ENCODE data around the gene GLT1D1. TPM values are rescaled to one million over a fixed set of nuclear protein-coding genes. Genes with fewer than 3 reads are reported as not detected.
"Not testable (repeated sequence)": the region's sequence is repeated elsewhere in the genome, so short reads cannot be mapped to it uniquely, and the experiment has no call there.

The GLT1D1 gene
- total RNA-seq, 1 donor from 2014 or later = 3.2 TPM

DNA sequence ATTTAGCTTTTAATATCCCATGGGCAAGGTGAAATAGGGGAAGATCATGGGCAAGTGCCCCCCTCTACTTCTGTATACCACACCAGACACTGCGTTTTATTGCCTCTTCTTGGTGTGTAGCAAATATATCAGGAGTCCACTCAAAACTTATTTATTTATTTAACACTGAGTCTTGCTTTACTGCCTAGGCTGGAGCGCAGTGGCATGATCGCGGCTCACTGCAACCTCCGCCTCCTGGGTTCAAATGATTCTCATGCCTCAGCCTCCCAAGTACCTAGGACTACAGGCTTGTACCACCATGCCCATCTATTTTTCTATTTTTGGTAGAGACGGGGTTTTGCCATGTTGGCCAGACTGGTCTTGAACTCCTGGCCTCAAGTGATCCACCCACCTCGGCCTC lies 1.8 kb upstream of the GLT1D1 start:
- H3K4me3 Mint-ChIP-seq (ENCODE audit: low read depth); H3K9me3 Mint-ChIP-seq; H3K27ac Mint-ChIP-seq; H3K4me1 Mint-ChIP-seq (ENCODE audit: low read depth); intact Hi-C loops (cut with micrococcal nuclease); DNase-seq (ENCODE audit: low spot score); H3K36me3 Mint-ChIP-seq (ENCODE audit: low read depth): not testable (repeated sequence)
- peaks cover 33% of the 10 kb centered on the region for H3K27me3 Mint-ChIP-seq (ENCODE audit: low read depth)

DNA sequence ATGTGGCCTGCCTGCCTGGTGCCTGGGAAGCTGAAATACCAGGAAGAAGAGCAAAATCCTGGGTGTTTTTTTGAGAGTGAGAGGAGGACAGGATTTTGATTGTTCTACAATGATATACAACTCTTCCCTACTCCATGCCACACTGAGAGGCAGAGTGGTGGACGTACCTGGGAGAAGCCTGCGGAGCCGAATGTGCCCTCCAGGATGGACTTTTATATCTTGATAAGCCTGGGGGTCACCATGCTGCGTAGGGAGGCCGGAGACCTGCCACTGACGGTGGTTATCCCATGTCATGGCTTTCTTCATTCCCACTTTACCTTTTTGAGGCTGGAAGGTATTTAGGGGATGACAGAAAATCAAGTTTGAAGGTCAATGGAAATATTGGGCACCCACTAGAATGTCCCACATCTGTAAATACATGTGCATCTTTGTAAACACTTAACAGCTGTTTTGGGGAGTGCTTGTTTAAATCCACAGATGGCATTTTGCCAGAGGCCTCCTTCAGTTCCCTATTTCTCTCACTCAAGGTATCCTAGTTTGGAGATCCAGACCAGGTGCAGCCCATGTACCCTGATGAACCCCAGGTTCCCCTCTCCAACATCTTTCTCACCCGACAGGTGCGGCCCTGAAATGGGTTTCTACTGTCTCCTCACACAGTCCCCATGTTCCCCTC lies 1.1 kb upstream of the GLT1D1 start:
- Mint-ChIP-seq H3K9me3 (no peaks in the 10 kb centered on the region), H3K4me3 (ENCODE audit: low read depth) (no peak overlapping the region), H3K4me1 (ENCODE audit: low read depth) (no peaks in the 10 kb centered on the region), H3K27ac (no peak overlapping the region), H3K36me3 (ENCODE audit: low read depth) (no peaks in the 10 kb centered on the region), H3K27me3 (ENCODE audit: low read depth) (peaks cover 35% of the 10 kb centered on the region)
- no peak for DNase-seq (ENCODE audit: low spot score)
- intact Hi-C loops (cut with micrococcal nuclease) = no loop called here

DNA sequence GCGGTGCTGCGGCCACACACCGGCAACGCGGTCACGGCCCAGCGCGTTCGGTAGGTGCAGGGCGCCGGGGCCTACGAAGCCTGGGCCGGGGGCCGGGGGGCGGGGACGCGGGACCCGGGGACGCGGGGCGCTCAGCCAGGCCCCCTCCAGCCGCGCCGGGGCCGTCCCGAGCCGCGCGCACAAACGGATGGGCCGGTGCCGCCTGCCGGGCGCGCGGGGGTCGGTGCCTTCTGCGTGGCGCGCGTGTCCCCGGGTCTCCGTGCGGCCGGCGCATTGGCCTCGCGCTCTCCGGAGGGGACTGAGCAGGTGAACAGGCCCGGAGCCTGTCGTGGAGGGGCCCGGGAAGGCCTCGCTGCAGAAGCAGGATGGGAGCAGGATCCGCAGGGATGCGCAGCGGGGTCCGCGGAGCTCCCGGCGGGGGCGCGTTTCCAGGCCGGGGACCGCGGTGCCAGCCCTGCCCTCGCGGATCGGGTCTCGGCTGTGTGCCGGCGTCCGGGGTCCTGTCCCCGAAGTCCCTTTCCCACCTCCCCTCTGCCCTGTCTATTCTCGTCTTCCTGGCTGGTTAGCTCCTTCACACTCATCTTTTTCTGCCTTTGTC lies 421 bp downstream of the GLT1D1 start:
- intact Hi-C loops (cut with micrococcal nuclease) = no loop called here
- peak overlapping the region; percentile 65 for H3K4me3 Mint-ChIP-seq (ENCODE audit: low read depth)
- DNase-seq (ENCODE audit: low spot score) = no peak
- H3K9me3 Mint-ChIP-seq = no peaks in the 10 kb centered on the region
- no peaks in the 10 kb centered on the region for H3K4me1 Mint-ChIP-seq (ENCODE audit: low read depth)
- H3K27ac Mint-ChIP-seq = no peak overlapping the region
- peaks cover 40% of the 10 kb centered on the region for H3K27me3 Mint-ChIP-seq (ENCODE audit: low read depth)
- H3K36me3 Mint-ChIP-seq (ENCODE audit: low read depth) = peaks cover 3% of the 10 kb centered on the region

DNA sequence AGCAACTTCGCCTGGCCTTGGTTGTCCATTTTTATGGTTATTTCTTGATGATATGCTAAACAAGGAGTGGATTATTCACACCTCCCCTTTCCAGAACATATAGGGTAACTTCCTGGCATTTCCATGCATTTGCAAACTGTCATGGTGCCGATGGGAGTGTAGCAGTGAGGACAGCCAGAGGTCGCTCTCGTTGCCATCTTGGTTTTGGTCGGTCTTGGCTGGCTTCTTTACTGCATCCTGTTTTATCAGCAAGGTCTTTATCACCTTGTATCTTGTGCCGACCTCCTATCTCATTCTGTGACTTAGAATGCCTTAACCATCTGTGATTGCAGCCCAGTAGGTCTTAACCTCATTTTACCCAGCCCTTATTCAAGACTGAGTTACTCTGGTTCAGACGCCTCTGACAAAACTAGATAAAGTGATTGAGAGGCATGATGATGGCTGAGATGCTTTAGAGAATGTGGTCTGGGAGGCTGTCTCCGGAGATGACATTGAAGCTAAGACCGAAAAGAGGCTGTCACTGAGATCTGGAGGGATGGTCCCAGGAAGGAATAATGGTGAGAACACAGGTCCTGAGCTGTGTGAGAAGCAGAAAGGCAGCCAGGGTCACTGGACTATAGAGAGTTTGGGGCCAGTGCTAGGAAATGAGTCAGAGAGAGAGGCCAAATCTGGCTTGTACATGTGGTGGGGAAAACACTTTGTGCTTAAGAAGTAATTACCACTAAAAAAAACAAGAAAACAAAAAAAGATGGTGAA lies 2.9 kb downstream of the GLT1D1 start:
- intact Hi-C loops (cut with micrococcal nuclease) = no loop called here
- DNase-seq (ENCODE audit: low spot score) = no peak
- no peak overlapping the region for H3K27ac Mint-ChIP-seq
- peaks cover 3% of the 10 kb centered on the region for H3K36me3 Mint-ChIP-seq (ENCODE audit: low read depth)
- H3K27me3 Mint-ChIP-seq (ENCODE audit: low read depth) = peaks cover 31% of the 10 kb centered on the region
- no peaks in the 10 kb centered on the region for H3K4me1 Mint-ChIP-seq (ENCODE audit: low read depth)
- H3K9me3 Mint-ChIP-seq = no peaks in the 10 kb centered on the region
- H3K4me3 Mint-ChIP-seq (ENCODE audit: low read depth) = no peak overlapping the region

DNA sequence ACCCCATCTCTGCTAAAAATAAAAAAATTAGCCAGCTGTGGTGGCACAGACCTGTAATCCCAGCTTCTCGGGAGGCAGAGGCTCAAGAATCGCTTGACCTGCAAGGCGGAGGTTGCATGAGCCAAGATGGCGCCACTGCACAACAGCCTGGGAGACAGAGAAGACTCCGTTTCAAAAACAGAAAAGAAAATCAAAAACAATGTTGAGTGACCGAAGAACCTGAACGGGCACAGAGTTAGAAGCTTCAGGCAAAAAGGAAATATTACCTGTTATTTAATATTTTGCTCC lies 3.5 kb downstream of the GLT1D1 start:
- Mint-ChIP-seq H3K4me3 (ENCODE audit: low read depth) (no peak overlapping the region), H3K36me3 (ENCODE audit: low read depth) (peaks cover 3% of the 10 kb centered on the region), H3K9me3 (no peaks in the 10 kb centered on the region), H3K4me1 (ENCODE audit: low read depth) (peaks cover 3% of the 10 kb centered on the region), H3K27ac (no peak overlapping the region), H3K27me3 (ENCODE audit: low read depth) (peaks cover 30% of the 10 kb centered on the region)
- intact Hi-C loops (cut with micrococcal nuclease) = no loop called here
- no peak for DNase-seq (ENCODE audit: low spot score)

DNA sequence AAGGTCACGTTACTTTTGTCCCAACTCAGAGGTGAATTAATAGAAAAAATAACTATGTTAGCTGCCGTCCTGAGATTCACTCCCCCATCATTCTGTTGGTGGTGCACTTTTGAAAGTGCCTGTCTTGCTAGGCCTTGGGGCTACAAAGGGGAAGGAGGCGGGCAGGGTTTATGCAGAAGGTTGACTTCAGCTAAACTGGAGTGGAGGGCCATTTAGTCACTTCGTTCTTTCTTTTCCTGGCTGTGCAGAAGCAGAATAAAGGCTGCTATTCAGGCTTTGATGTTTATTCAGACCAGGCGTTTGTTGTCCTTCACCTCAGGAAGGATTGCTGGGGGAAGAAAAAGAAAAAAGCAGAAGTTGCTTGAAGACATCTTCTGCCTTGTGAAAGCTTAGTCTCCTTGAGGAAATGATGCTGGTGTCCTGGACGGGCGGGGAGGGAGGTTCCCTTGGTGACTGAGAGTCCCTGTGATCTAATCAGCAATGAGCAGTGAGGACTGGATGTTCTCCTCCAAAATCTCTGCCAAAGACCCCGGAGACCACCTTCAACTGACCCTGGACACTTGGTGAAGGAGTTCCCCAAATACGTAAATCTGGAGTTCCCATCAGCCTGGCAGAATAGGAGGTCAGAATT lies 4.0 kb downstream of the GLT1D1 start:
- peaks cover 3% of the 10 kb centered on the region for H3K36me3 Mint-ChIP-seq (ENCODE audit: low read depth)
- H3K9me3 Mint-ChIP-seq = no peaks in the 10 kb centered on the region
- no peak overlapping the region for H3K27ac Mint-ChIP-seq
- no peak overlapping the region for H3K4me3 Mint-ChIP-seq (ENCODE audit: low read depth)
- H3K4me1 Mint-ChIP-seq (ENCODE audit: low read depth) = peaks cover 3% of the 10 kb centered on the region
- intact Hi-C loops (cut with micrococcal nuclease) = no loop called here
- DNase-seq (ENCODE audit: low spot score) = no peak
- H3K27me3 Mint-ChIP-seq (ENCODE audit: low read depth) = peaks cover 26% of the 10 kb centered on the region

DNA sequence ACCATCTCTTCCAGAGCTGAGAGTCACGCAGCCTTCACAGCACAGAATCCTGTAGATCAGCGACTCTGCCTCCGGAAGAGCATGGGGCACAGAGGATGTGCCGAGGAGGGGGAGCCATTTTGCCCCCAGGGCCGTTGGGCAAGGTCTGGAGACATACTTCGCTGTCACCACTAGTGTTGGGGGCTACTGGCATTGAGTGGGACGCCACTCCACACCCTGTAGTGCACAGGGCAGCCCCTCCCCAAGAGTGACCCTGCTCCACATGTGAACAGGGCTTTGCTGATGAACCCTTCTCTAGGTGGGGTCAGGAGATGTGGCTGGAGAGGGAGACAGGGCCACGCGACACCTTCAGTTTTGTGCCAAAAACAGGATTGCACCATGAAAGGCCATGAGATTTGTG lies 6.0 kb downstream of the GLT1D1 start:
- Mint-ChIP-seq H3K4me3 (ENCODE audit: low read depth) (no peak overlapping the region), H3K36me3 (ENCODE audit: low read depth) (peaks cover 3% of the 10 kb centered on the region), H3K4me1 (ENCODE audit: low read depth) (peaks cover 4% of the 10 kb centered on the region), H3K27me3 (ENCODE audit: low read depth) (peaks cover 19% of the 10 kb centered on the region), H3K27ac (no peak overlapping the region), H3K9me3 (no peaks in the 10 kb centered on the region)
- DNase-seq (ENCODE audit: low spot score) = no peak
- intact Hi-C loops (cut with micrococcal nuclease) = no loop called here

DNA sequence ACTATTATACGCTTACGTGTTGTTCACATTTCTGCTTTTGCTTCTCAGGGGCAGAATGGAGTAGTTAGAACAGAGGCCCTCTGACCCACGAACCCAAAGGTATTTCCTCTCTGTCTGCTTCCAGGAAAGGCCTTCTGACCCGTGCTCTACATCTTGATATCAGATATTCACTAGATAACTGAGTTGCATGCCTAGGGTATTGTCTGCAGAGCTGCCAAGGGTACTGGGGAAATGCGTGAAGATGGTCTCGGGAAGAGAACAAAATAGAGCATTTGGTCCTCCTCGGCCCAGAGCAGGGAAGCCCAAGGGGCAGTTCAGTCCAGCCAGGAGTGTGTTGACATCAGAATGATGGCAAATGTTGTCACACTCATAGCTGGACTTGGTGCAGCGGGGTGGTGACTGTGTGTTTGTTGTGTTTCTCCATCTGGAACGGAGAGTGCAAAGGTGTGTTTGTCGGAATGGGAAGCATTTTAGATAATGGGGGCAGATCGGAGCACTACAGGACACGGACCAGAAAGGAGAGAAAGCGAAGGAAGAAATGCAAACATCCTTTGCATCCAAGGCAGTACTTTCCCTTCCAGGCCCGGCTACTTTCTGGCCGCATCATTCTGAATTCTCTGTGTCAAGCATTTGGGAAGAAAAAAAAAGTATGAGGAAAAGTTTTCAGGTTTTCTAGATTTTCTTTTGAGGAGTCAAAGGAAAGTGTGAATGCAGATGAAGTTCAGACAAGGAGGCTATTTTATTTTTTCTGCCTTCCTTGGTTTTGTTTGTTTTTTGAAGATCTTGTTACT lies 8.1 kb downstream of the GLT1D1 start:
- Mint-ChIP-seq H3K4me3 (ENCODE audit: low read depth) (no peak overlapping the region), H3K27ac (no peak overlapping the region), H3K36me3 (ENCODE audit: low read depth) (peaks cover 3% of the 10 kb centered on the region), H3K27me3 (ENCODE audit: low read depth) (peaks cover 10% of the 10 kb centered on the region), H3K9me3 (no peaks in the 10 kb centered on the region), H3K4me1 (ENCODE audit: low read depth) (peaks cover 7% of the 10 kb centered on the region)
- DNase-seq (ENCODE audit: low spot score) = no peak
- intact Hi-C loops (cut with micrococcal nuclease) = no loop called here

DNA sequence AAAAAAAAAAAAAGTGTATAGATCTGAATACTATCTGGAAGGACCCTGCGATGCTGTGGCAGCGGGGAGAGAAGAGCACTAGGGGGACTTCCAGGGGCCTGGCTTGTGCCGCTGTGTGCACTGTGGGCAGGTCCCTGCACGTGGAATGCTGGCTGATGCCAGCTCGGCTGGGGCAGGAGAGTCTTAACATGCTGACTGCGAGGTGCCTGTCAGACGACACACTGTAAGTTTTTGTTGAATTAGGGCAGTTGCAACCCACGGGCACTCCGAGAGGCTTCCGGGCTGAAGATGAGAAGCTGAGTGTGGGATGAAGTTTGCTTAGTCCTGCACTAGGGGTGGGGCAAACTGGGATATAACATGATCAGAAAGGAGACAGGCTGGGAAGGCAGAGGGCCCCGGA lies 10.7 kb downstream of the GLT1D1 start:
- Mint-ChIP-seq H3K9me3 (no peaks in the 10 kb centered on the region), H3K4me3 (ENCODE audit: low read depth) (no peak overlapping the region), H3K27ac (no peak overlapping the region), H3K27me3 (ENCODE audit: low read depth) (peaks cover 4% of the 10 kb centered on the region), H3K36me3 (ENCODE audit: low read depth) (no peaks in the 10 kb centered on the region), H3K4me1 (ENCODE audit: low read depth) (peaks cover 7% of the 10 kb centered on the region)
- intact Hi-C loops (cut with micrococcal nuclease) = no loop called here
- DNase-seq (ENCODE audit: low spot score) = no peak

DNA sequence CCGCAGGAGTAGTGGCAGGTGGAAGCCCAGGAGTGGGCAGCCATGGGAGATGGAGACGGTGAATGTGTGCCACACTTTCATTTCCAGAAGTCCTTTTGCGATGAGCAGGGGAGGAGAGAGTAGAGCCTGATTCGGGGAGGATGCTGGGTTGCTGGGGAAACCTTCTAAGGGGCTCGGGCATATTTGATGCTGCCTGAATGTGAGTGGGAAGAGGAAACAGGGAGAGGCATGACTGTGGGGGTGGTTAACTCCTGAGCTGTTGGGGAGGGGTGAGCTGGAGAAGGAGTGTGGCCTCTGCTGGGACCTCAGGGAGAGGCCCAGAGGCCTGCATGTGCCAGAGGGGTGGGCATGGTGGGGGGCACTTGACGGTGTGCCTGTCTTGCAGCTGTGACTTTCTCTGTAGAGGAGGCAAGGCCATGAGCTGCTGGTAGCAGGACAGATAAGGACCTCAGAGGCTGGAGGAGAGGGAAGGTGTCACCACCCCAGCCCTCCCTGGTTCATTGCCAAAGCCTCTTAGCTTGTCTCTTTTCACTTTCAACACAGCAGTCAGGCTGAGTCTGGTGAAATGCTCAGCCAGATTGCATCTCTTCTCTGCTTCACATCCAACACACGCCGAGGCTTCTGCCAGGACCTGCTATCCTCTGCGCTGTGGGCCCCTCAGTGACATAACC lies 11.4 kb downstream of the GLT1D1 start:
- peaks cover 4% of the 10 kb centered on the region for H3K27me3 Mint-ChIP-seq (ENCODE audit: low read depth)
- intact Hi-C loops (cut with micrococcal nuclease) = no loop called here
- H3K36me3 Mint-ChIP-seq (ENCODE audit: low read depth) = no peaks in the 10 kb centered on the region
- DNase-seq (ENCODE audit: low spot score) = no peak
- H3K27ac Mint-ChIP-seq = no peak overlapping the region
- H3K4me1 Mint-ChIP-seq (ENCODE audit: low read depth) = peaks cover 7% of the 10 kb centered on the region
- H3K4me3 Mint-ChIP-seq (ENCODE audit: low read depth) = no peak overlapping the region
- no peaks in the 10 kb centered on the region for H3K9me3 Mint-ChIP-seq

DNA sequence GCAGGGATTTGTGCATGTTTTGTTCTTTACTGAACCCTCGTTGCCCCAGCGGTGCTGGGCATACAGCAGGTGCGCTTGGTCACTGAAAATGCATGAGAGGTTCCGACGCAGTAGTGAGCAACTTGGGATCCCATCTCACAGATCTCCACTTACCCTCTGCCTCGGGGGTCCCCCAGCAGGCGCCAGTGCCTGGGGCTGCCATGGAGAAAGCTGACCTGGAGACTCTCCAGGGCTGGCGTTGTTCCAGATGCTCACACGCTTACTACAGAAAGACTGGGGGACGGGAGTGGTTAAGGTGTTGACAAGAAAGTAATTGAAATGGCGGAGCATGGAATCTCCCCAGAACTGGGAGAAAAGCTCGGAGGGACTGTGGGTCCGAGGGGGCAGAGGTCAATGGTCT lies 14.2 kb downstream of the GLT1D1 start:
- Mint-ChIP-seq H3K36me3 (ENCODE audit: low read depth) (no peaks in the 10 kb centered on the region), H3K27me3 (ENCODE audit: low read depth) (no peaks in the 10 kb centered on the region), H3K4me3 (ENCODE audit: low read depth) (no peak overlapping the region), H3K9me3 (no peaks in the 10 kb centered on the region), H3K4me1 (ENCODE audit: low read depth) (peaks cover 5% of the 10 kb centered on the region), H3K27ac (no peak overlapping the region)
- intact Hi-C loops (cut with micrococcal nuclease) = no loop called here
- DNase-seq (ENCODE audit: low spot score) = no peak

DNA sequence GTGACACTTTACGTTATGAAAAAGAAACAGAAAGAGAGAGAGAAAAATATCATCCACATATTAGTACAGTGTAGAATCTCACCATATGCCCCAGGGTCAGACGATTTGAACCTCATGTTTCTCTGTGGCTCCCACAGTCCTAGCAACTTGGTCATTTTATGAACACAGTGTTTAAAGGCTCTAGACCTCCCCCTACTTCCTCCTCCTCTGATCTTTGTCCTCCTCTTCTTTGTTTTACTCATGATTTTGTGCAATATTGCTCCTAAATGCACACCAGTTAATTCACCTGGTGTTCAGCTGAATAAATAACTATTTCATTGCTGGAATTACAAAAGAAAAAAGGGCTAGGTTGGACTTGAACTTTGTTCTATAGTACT lies 18.2 kb downstream of the GLT1D1 start:
- Mint-ChIP-seq H3K27ac (no peak overlapping the region), H3K36me3 (ENCODE audit: low read depth) (peaks cover 7% of the 10 kb centered on the region), H3K9me3 (peaks cover 12% of the 10 kb centered on the region), H3K27me3 (ENCODE audit: low read depth) (no peaks in the 10 kb centered on the region), H3K4me3 (ENCODE audit: low read depth) (no peak overlapping the region), H3K4me1 (ENCODE audit: low read depth) (peaks cover 2% of the 10 kb centered on the region)
- intact Hi-C loops (cut with micrococcal nuclease) = no loop called here
- DNase-seq (ENCODE audit: low spot score) = no peak
